HG03139 (cell line): Measurements from ENCODE around the gene IL22RA2.

Experiments used
- ATAC-seq: cut with Tn5 transposase; IDR thresholded peaks from one replicate; pipeline ENCODE4 v1.9.1; 2021; ENCODE audit not compliant: unreplicated experiment

IL22RA2 gene

DNA sequence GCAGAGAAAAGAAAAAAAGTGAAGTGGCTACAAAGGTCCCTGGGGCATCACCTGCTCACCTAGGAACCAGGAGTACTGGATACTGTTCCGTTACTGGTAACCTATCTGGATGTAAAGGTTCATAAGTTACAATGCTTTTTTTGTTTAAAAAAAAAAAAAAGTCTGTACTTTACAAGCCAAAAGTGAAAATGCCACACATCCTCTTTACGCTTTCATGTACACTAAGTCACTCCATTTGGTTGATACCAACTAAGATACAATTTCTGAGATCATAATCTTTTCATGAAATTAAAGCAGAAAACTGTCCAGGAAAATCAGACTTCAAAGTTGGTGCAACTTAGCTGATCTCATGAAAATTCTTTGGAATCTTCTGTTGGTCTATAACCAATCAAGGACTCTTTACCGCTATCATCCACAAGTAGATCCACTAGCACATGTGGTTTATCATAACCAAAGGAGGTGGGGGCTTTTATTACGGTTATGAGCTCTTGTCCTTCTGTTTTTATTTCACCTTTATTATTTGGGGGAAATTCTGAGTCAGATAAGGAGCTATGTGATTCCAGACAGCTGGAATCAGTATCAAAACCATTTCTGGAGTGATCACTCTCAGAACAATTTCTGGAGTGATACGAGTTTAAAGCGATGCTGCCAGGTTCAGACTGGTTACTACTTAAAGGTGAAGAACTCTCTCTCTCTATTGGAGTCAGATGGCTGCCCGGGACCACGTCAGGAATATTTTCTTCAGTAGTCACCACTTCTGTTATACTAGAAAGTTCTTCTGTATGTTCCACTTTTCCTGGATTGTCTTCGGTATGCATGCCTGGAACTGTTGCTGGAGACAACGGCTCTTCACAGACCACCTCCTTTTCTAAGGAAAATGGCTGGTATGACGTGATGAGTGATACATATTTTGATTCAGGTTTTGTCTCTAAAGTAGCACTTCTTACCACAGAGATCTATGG is 24.5 kb upstream of the IL22RA2 start:
- no peak for ATAC-seq

DNA sequence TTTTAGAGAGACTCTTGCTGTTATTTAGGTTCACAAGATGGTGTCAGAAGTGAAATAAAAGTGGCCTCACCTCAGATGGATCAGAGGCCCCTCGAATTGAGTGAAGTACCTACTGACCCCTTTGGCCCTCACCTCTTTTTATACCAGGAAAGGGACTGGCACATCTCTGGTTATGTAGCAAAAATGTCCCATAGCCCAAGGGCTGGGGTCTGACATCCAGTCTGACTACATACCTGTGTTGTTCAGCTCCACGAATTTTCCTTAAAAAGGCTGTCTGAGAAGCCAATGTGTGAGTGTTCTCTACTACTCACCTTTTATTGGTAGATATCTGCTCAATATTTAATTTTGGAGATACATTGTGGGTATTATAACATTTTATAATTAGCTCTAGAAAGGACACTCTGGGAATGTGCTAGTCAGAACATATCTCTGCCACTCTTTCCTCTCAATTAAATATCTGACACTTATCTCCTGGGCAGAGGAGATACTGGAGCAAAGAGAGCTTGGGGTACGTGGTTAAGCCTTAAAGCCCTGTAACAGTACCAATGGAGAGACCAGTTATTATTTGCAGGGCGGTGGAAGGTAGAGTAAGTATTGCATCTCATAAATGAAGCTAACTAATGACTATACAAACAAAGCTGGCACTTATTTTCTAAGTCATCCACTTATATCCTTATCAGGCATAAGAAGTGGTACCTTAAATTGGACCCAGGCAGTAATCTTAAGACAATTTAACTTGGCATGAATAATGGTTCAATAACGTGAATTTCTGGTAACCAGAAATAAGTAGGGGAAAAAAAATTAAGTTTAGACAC is 20.0 kb upstream of the IL22RA2 start:
- ATAC-seq, result no peak

DNA sequence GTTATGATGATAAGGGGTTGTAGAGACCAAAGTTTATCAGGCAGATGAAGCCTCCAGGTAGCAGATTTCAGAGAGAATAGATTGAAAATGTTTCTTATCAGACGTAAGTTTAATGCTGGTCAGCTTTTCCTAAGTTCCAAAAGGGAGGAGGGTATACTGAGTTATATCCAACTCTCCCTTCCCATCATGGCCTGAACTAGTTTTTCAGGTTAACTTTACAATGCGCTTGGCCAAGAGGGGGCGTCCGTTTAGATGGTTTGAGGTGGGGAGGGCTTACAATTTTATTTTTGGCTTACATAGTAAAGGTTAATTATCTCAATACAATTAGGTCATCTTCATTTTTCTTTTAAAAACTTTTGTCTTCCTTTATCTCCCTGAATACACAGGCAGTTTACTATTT is 19.4 kb upstream of the IL22RA2 start:
- ATAC-seq, result no peak

DNA sequence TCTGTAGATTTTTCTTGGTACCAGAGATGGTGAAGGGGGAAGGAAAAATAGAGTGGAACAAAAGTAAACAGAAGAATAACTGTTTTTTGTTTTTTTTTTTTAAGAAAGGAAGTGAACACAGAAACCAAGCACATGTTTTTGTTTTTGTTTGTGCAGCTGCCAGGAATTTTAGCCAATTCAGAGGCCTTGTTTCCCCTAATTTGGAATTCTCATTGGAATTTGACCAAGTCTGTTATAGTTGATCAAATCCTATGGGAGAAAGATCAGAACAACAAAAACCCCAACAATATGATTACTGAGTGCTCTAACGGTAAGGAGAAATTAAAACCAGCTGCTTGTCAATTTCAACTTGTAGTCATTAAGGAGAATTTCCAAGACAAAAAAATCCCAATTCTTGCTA is 18.2 kb upstream of the IL22RA2 start:
- ATAC-seq, result no peak

DNA sequence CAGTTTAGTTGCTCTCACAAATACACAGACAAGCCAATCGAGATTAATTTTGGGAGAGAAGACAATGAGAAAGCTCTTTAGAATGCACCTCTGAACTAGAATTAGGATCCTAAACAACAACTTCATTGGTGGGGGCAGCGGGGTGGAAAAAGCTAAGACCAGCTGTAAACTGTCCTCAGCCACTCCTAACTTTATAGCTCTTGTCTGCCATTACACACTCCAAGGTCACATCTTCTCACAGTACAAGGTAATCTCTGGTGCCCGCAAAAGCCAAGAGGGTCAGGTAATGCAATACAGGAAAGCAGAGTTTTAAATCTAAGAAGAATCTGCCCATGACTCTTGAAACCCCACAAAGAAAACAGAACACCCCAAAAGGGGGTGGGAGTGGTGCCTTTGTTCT is 17.8 kb upstream of the IL22RA2 start:
- no peak for ATAC-seq

DNA sequence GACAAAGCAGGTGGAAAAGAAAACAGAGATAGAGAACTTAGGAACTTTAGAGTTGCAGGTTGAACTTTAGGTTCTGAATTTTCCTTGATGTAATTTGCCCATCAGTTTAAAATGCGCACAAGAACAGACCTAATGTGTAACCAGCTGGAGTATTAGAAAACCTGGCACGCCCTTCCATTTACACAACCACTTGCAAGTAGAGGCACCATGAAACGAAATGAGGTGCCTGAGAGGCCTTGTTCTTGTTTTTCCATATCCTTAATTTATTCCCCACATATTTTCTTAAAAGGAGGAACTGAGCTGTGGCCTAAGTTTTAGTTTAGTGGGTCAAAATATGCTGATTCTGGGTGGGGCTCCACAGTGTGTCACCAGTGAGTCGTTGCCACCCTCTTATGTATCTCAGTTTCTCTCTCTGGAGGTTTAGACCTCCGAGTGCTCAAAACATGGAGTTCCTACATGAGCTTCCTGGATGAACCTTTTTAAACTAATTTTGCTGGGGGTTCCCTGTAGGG is 17.2 kb upstream of the IL22RA2 start:
- ATAC-seq, result no peak

DNA sequence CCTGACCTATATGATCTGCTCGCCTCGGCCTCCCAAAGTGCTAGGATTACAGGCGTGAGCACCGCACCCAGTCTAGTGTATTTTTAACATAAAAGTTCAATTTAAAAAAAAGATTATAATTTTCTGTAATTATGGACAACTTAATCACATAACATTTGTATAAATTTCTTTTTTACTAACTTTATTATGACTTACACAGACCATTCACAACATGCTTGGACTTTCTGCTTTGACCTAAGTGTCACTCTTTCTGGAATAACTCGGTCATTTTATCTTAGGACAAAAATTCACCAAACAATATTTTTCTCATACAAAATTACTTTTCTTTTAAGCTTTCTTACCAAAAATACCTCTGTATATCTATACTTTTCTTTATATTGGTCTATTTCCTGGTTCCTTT is 15.4 kb upstream of the IL22RA2 start:
- no peak for ATAC-seq

DNA sequence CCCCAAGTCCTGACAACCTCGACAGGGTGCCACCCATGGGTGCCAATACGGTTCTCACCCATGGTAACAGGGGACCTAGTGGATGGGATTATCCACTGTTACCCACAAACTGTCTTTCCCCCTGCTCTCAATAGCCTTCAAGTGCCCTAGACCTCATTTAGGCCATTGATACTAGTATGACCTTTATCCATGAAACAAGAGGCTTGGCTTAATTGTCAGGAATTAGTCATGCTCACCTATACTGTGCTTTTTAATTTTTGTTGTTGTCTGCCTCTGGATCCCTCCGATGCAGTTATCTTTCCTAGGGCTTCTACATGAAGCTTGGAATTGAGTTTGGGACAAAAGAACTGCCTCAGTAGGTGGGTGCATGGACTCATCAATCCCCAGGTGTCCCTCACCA is 11.8 kb upstream of the IL22RA2 start:
- ATAC-seq, result no peak

DNA sequence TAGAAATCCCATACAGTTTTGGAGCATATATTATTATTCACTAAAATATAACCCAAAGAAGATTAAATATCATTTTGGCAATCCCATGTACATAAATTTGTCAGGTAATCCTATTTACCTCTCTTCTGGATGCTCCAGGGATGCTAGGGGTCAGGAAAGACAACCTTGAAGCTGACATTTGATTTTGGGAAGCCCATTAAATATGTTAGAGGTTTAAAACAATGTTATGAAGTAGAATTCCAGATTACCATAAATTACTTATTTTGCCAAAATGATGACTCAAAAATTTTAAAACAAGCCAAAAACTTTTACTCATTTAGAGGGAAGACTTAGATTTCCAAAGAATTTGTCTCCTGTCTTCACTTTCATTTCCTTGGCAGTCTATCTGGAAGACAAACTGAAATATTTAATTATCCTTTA is 9.2 kb upstream of the IL22RA2 start:
- no peak for ATAC-seq

DNA sequence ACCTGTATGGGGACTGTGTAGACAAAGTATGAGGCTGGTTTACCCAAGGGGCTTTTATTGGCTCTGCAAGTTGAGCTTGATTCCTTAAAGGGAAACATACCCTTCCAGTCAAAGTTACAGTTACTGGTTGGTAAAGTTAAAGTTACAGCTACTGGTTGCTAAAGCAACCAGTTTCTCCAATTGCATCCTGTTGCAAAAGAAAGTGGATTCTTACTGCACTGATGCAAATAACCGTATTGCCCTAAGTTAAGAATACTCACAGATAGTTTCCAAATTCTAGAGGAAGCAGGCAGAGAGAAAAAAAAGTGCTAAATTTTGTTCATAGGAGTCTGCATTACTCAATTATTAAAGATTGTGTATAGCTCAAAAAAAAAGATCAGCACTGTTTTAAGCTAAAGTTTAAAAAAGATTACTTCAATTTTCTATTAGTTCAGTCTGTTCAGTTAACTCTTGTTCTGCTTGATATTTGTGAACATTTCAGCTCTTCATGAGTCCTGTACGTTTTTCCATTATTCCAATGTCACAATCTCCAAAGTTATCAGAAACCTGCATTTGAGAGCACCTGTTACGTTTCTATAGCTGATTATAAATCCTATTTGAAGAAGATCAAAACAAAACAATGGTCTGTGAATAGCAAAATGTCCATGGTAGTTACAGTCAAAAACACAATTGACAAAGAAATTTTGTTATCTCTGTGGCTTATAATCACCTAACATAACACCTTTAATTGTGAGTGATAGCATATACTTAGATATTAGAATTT is 8.6 kb upstream of the IL22RA2 start:
- ATAC-seq, result no peak

DNA sequence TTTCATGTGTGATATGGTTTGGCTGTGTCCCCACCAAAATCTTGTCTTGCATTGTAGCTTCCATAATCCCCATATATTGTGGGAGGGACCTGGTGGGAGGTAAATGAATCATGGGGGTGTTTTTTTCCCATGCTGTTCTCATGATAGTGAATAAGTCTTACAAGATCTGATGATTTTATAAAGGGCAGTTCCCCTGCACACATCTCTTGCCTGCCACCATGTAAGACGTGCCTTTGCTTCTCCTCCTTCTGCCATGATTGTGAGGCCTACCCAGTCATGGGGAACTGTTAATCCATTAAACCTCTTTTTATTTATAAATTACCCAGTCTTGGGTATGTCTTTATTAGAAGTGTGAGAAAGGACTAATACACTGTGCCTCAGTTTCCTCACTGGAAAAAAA is 4.2 kb upstream of the IL22RA2 start:
- ATAC-seq, result no peak

DNA sequence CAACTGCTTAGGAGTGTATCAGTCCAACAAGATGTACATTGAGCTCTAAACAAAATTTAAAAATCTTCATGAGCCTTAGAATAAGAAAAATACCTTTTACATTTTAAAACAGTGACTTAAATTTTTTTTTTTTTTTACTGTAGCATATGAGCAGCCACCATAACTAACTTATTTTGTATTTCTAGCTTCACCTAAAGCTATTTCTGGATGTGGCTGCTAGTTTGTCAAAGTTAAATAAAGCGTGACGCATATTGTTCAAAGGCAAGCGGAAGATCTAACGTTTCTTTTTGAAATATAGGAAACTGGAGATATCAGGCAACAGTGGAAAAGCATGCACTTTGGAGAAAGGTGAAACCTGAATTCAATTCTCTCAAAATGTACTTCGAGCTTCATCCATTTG is 3.3 kb upstream of the IL22RA2 start:
- no peak for ATAC-seq

DNA sequence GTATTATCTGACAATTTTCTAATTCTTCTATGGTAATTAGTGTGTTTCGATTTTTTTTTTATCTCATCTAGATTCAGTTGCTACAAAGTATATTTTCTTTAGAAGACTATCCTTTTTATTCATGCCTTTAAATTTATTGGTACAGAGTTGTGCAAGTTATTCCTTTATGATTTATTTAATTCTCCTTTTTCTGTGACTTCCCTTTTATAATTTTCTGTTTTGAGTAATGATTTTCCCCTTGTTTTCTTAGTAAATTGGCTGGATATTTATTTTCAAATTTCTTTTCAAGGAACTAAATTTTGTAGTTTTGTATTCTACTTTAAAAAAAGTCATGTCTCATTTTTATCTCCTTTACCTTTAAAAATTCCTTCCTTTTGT is 2.4 kb upstream of the IL22RA2 start:
- no peak for ATAC-seq

DNA sequence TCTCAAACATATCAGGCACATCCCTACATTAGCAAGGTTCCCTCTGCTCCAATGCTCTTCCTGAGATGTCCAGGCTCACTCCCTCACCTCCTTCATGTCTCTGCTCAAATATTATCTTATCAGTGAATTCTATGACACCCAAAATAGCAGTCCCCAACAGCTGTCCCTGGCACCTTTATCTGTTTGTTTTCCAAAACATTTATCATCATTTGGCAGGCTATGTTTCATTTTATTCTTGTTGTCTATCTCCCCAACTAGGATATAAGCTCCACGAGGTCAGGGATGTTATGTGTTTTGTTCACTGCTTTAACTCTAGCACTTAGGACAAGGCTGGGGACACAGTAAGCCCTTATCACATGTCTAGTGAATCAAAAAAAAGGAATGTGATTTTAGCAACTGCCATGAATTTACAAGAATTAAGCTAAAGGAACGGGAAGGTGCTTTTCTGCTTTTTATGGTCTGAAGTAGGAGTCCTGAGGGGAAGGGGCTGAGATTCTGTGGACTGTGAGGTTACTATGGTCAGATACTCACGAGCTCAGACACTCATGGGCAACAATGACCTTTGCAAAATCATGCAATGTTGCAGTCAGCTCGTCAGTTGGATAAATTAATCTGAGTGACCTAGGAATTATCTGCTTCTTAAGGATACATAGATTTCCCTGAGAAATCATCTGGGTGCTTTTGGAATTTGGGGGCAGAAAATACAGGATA is 1.9 kb upstream of the IL22RA2 start:
- ATAC-seq, result no peak

DNA sequence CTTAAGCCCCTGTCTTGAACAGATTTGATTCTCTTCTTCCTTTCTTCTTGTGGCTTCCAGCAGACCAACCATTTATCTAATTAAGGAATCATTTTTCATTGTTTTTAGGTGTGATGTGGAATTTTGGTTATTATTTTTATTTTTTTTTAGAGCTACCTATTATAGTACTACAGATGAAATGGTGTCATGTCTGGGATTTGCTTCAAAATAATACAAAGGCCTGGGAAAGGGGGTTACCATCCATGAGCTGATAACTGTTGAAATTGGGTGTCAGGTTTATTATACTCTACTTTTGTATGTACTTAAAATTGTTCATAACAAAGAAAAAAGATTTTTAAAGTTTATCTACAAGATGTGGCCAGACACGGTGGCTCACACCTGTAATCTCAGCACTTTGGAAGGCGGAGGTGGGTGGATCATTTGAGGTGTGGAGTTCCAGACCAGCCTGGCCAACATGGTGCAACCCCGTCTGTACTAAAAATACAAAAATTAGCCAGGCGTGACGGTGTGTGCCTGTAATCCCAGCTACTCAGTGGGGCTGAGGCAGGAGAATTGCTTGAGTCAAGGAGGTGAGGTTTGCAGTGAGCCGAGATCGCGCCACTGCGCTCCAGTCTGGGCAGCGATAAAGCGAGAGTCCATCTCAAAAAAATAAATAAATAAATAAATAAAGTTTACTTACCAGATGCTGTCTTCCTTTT is 561 bp downstream of the IL22RA2 start:
- ATAC-seq, result no peak

DNA sequence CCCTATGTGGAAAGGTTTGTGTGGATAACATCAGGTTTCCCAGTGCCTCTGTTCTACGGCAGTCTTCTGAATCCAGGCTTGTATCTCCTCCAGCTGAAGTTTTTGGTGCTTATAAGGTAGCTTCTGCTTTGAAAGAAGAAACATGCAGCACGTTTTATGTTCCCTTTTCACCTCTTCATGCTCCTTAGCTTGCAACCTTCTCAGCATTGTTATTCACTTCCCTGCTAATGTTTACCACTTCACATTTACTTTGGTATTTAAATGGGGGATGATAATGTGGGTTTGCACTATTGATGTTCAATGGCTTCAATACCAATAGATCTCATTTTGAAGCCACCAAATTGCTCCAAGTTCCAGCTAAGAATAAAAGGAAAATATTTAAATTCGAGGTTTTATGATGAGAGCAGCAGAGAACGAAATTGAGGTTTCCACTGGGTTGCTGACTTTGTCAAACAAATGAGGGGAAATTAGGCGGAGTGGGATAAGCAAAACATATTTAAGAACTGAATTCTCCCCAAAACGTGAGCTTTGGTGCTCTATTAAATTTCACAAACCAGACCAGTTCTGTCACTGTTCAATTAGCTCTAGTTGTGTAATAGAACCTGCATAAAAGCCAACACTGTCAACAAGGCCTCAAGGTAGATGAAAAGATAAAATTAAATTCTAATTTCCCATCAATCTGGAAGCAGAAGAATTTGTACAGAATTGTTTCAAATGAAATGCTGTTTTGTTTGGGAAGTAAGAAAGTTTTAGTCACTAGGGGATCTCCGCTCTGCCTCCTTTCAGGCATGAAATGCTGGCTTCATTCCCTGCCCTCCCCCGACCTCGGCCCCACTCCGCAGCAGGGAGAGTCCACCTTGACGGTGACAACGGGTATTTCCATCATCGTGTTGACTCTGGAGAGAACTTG is 1.4 kb downstream of the IL22RA2 start:
- ATAC-seq, result no peak

DNA sequence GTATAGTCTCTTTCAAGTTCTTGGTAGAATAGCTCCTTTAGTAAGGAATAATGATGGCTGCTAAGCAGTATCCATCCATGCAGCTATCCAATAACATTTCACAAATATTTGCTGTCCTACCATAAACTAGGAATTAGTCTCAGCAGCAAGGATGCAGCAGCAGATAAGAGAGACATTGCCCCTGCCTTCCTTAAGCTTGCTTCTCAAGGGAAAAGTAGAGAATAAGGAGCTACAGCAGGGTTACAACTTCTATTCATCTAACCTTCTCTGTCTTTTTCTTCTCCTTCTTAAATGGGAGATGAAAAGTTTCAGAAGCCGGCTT is 2.4 kb downstream of the IL22RA2 start:
- ATAC-seq, result no peak

DNA sequence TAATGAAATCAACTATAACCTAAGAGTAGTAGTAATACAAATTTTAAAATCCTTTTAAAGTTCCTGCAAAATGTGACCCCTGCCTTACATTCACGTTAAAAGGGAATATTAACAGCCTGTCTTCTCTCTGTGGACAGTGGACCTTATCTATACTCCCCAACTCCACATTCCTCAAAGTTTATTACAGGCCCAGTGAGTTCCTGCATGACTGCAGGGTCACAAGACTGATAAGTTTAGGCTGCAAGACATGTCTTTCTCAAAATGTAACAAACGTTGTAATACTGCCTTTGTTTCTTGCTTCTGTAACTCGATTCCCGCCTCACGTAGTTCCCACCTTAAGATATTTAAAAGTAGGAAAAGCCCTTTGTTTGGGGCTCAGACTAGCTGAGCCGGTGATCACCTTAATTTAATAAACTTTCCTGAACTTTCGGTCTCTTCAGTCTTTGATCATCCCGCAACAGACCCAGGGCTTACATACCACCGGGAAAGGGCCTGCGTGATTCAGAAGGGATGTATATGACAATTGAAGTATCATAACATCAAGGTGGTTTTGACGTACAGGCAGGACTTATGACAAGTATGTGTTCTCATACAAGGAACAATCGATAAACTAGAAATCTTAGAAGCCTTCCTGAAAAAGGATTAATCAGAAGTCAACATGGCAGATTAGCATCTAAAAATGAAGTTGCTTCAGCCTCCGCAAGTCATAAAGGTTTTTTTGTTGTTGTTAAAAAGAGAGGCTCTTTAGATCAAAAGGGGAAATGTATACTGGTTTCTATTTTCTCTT is 3.0 kb downstream of the IL22RA2 start:
- no peak for ATAC-seq
